ENCODE data around the gene CYTH1. TPM values are rescaled to one million over a fixed set of nuclear protein-coding genes. Genes with fewer than 3 reads are reported as not detected.

The CYTH1 gene
- total RNA-seq, 4 donors from 2014 or later, result 6.2 to 56.1 (median 44.3) TPM

GRCh38 chr17:78670850-78671725 is 111.0 kb downstream of the CYTH1 start:
- intact Hi-C loops (cut with DNase I; ENCODE audit: low total_unique reads), result no loop called here

GRCh38 chr17:78669975-78670518 is 112.0 kb downstream of the CYTH1 start:
- TF ChIP-seq CTCF (IDR thresholded peaks at IDR 0.05), result no peak
- TF ChIP-seq POLR2A (IDR thresholded peaks at IDR 0.05), result no peak

More at GRCh38 chr17:78670850-78671725, 111.0 kb downstream of the CYTH1 start:
- H3K27ac ChIP-seq, result no peak overlapping the region
- no peaks in the 10 kb centered on the region for H3K27me3 ChIP-seq
- no peaks in the 10 kb centered on the region for H3K36me3 ChIP-seq
- H3K9me3 ChIP-seq, result no peaks in the 10 kb centered on the region
- H3K4me1 ChIP-seq, result no peaks in the 10 kb centered on the region
- DNase-seq, result no peak
- H3K4me3 ChIP-seq, result no peak overlapping the region
- TF ChIP-seq POLR2A (IDR thresholded peaks at IDR 0.05), result no peak
- TF ChIP-seq CTCF (IDR thresholded peaks at IDR 0.05), result no peak

GRCh38 chr17:78669256-78669974 is 112.7 kb downstream of the CYTH1 start:
- H3K9me3 ChIP-seq, result no peaks in the 10 kb centered on the region
- no peaks in the 10 kb centered on the region for H3K4me1 ChIP-seq
- no peaks in the 10 kb centered on the region for H3K36me3 ChIP-seq
- no peak for DNase-seq
- intact Hi-C loops (cut with DNase I; ENCODE audit: low total_unique reads), result no loop called here
- no peak for TF ChIP-seq CTCF (IDR thresholded peaks at IDR 0.05)
- TF ChIP-seq POLR2A (IDR thresholded peaks at IDR 0.05), result no peak
- no peak overlapping the region for H3K4me3 ChIP-seq
- H3K27me3 ChIP-seq, result no peaks in the 10 kb centered on the region
- no peak overlapping the region for H3K27ac ChIP-seq

More at GRCh38 chr17:78669975-78670518, 112.0 kb downstream of the CYTH1 start:
- intact Hi-C loops (cut with DNase I; ENCODE audit: low total_unique reads), result no loop called here
- Histone ChIP-seq H3K4me1 (no peaks in the 10 kb centered on the region), H3K4me3 (no peak overlapping the region), H3K27me3 (no peaks in the 10 kb centered on the region), H3K27ac (no peak overlapping the region), H3K9me3 (no peaks in the 10 kb centered on the region), H3K36me3 (no peaks in the 10 kb centered on the region)
- no peak for DNase-seq

GRCh38 chr17:78668847-78669246 is 113.2 kb downstream of the CYTH1 start:
- Histone ChIP-seq H3K4me3 (no peak overlapping the region), H3K27me3 (no peaks in the 10 kb centered on the region), H3K4me1 (no peaks in the 10 kb centered on the region), H3K27ac (no peak overlapping the region), H3K9me3 (no peaks in the 10 kb centered on the region), H3K36me3 (no peaks in the 10 kb centered on the region)
- no peak for DNase-seq
- intact Hi-C loops (cut with DNase I; ENCODE audit: low total_unique reads), result no loop called here
- TF ChIP-seq POLR2A (IDR thresholded peaks at IDR 0.05) (no peak), CTCF (IDR thresholded peaks at IDR 0.05) (no peak)
